ENCODE results near the gene RAPH1.

RAPH1 gene

GRCh38 chr2:203566161-203566560 is 31.1 kb upstream of the RAPH1 start:
- TF ChIP-seq CTCF (IDR thresholded peaks at IDR 0.05; ENCODE audit: insufficient read depth, low read depth, low read length, missing control alignments): no peak
- H3K4me3 ChIP-seq (ENCODE audit: low read depth, low read length): no peak overlapping the region
- no peak for DNase-seq (ENCODE audit: low read depth)

- DNase-seq (ENCODE audit: low read depth): no peak
- H3K4me3 ChIP-seq (ENCODE audit: low read depth, low read length): no peak overlapping the region
- TF ChIP-seq CTCF (IDR thresholded peaks at IDR 0.05; ENCODE audit: insufficient read depth, low read depth, low read length, missing control alignments): no peak
Observed at GRCh38 chr2:203565076-203565475, 30.0 kb upstream of the RAPH1 start.

- no peak overlapping the region for H3K4me3 ChIP-seq (ENCODE audit: low read depth, low read length)
- no peak for DNase-seq (ENCODE audit: low read depth)
- TF ChIP-seq CTCF (IDR thresholded peaks at IDR 0.05; ENCODE audit: insufficient read depth, low read depth, low read length, missing control alignments): no peak
Observed at GRCh38 chr2:203562268-203562667, 27.2 kb upstream of the RAPH1 start.

GRCh38 chr2:203559641-203560040 is 24.5 kb upstream of the RAPH1 start:
- no peak for TF ChIP-seq CTCF (IDR thresholded peaks at IDR 0.05; ENCODE audit: insufficient read depth, low read depth, low read length, missing control alignments)
- DNase-seq (ENCODE audit: low read depth): no peak
- H3K4me3 ChIP-seq (ENCODE audit: low read depth, low read length): no peak overlapping the region

DNA sequence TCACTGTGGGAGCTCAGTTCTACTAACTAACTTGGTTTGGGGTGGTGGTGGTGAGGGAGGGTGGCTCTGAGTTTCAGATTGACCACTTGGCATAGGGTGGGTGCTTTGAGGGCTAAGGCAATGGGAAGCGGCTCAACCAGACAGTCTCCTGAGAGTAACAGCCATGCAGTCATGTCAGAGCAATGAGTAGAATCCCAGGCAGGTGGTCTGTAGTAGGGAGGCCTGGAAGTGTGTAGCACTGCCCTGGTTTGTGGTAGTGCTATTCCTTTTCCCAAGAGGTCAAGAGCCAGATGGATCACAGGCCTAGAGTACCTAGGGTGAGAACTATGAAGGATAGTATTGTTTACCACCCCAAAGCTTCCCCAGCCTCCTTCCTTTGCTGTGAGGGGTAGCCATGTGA is 18.7 kb upstream of the RAPH1 start:
- H3K4me3 ChIP-seq (ENCODE audit: low read depth, low read length): no peak overlapping the region
- no peak for DNase-seq (ENCODE audit: low read depth)

DNA sequence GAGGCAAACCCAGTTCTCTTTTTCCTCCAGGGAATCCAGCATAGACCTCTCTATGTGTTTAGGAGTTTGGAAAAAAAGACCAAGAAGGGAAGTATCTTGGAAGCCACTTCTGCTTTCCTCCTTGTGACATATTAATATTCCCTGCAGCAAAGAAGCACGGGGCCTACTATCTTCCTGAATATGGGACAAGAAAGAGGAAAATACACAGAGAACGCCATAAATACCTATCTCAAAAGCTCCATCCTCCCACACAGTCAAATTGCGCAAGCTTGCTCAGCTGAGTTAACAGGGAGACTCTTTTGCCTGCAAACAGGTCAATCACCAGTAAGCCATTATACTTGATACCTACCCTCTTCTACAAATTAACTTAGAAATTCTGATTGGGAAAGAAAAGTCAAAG is 16.7 kb upstream of the RAPH1 start:
- TF ChIP-seq CTCF (IDR thresholded peaks at IDR 0.05; ENCODE audit: insufficient read depth, low read depth, low read length, missing control alignments): no peak
- DNase-seq (ENCODE audit: low read depth): no peak

More for the DNA sequence above, 18.7 kb upstream of the RAPH1 start:
- no peak for TF ChIP-seq CTCF (IDR thresholded peaks at IDR 0.05; ENCODE audit: insufficient read depth, low read depth, low read length, missing control alignments)

DNA sequence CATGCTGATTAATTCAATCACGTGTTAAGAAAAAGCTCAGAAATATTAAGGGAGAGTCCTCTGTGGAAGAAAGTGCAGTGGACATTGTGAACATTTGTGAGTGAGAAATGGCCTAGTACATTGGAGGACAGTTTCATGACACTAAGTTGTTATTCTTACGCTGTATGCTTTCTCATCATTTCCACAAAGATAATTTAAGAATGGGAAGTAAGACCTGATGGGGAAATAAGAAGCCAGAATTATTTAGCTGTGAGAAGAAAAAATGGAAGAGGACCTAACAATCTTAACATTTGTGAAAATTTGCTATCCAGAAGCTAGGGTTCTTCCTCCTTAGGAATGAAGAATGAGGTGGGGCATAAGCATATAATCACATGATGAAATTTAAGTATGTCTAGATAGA is 15.2 kb upstream of the RAPH1 start:
- no peak for DNase-seq (ENCODE audit: low read depth)
- TF ChIP-seq CTCF (IDR thresholded peaks at IDR 0.05; ENCODE audit: insufficient read depth, low read depth, low read length, missing control alignments): no peak

More for the DNA sequence above, 16.7 kb upstream of the RAPH1 start:
- no peak overlapping the region for H3K4me3 ChIP-seq (ENCODE audit: low read depth, low read length)

More for the DNA sequence above, 15.2 kb upstream of the RAPH1 start:
- no peak overlapping the region for H3K4me3 ChIP-seq (ENCODE audit: low read depth, low read length)

Measured in GM12865 (cell line).